C4-2B (cell line): ENCODE data around the gene ABCE1.

Experiments
- CTCF ChIP-seq: fragments of 450-650 bp; conservative IDR thresholded peaks from 2 replicates; pipeline ENCODE4 v1.5.1; 2017; ENCODE audit warnings: mild to moderate bottlenecking
- ZFX ChIP-seq: fragments of 450-650 bp; IDR thresholded peaks from 2 replicates; pipeline ENCODE4 v1.6.1; 2017

DNA sequence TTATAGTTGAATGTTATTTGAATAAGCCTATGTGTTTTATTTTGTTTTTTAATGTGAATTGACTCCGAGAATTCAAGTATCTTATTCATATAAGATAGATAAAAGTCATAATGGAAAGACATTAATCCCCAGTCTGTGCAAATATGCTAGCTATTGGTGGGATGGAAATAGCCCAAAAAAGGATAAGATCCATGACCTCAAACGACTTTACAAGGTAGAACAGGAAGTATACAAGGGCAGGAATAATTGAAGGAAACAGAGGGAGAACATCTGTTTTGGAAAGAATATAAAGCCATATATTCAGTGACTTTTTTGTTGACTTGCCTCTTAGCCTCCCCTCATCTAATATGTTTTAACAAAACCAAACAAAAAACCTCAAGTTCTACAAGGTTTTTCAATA is 9.0 kb downstream of the ABCE1 start:
- TF ChIP-seq CTCF (no peak), ZFX (no peak)
